ENCODE measurements around the gene SPATS2. TPM values are rescaled to one million over a fixed set of nuclear protein-coding genes. Genes with fewer than 3 reads are reported as not detected.
A peak's percentile ranks its signal among the peaks of the same experiment; 100 is the strongest.

Gene SPATS2
- total RNA-seq, 1 experiment from 2014 or later: 56.3 TPM

GRCh38 chr12:49369411-49370145 is 2.3 kb downstream of the SPATS2 start:
- Histone ChIP-seq H3K36me3 (ENCODE audit: control insufficient read depth, insufficient read depth, low read length) (no peaks in the 10 kb centered on the region; the same call in 1 of the 2 replicates), H3K27ac (ENCODE audit: low read length) (peak overlapping the region; percentile 87), H3K9me3 (ENCODE audit: control insufficient read depth, insufficient read depth, low read depth, low read length) (no peaks in the 10 kb centered on the region), H3K4me1 (ENCODE audit: control insufficient read depth, insufficient read depth, low read length) (peaks cover 18% of the 10 kb centered on the region), H3K27me3 (ENCODE audit: control insufficient read depth, insufficient read depth, low read length) (no peaks in the 10 kb centered on the region), H3K4me3 (ENCODE audit: low read depth in 2 of 2, low read length in 2 of 2) (peak overlapping the region; percentile 29 to 82)
- intact Hi-C loops (cut with micrococcal nuclease; ENCODE audit: unreplicated experiment): no loop called here
- ATAC-seq (peak; percentile 34; the same call in 1 of the 2 replicates), DNase-seq (ENCODE audit: low read depth, low spot score) (no peak)
- TF ChIP-seq POLR2AphosphoS5 (IDR thresholded peaks at IDR 0.05; ENCODE audit: low read depth, low read length): no peak
- TF ChIP-seq REST (IDR thresholded peaks at IDR 0.05; ENCODE audit: insufficient read depth in 1 of 2, low read depth in 2 of 2, low read length in 1 of 2): no peak
- TF ChIP-seq CTCF (IDR thresholded peaks at IDR 0.05): no peak
- TF ChIP-seq SIN3A (IDR thresholded peaks at IDR 0.05; ENCODE audit: borderline replicate concordance, insufficient read depth, low read depth, low read length): no peak
- ChIA-PET CTCF (interaction anchor here (0.6 to 2.8 kb wide), 2 partner anchors 11 to 210 kb away, joined by 7 to 11 read pairs; no protein-coding TSS in a partner anchor), POLR2A (no interaction called here)
- in situ Hi-C loops (cut with HindIII; ENCODE audit: low pct_unique_long_range_greater_than_20kb, low sequenced_read_pairs): loop anchor here (25.0 kb wide), 1 partner anchor 143 kb away; no protein-coding TSS in a partner anchor
- BruUV-seq (replicated peaks): no TSS peak

- H3K27me3 ChIP-seq (ENCODE audit: control insufficient read depth, insufficient read depth, low read length): no peaks in the 10 kb centered on the region
- TF ChIP-seq SIN3A (IDR thresholded peaks at IDR 0.05; ENCODE audit: borderline replicate concordance, insufficient read depth, low read depth, low read length) (no peak), TCF7L2 (IDR thresholded peaks at IDR 0.05; ENCODE audit: low read depth, low read length) (no peak), POLR2AphosphoS5 (IDR thresholded peaks at IDR 0.05; ENCODE audit: low read depth, low read length) (no peak), CTCF (IDR thresholded peaks at IDR 0.05) (no peak), REST (IDR thresholded peaks at IDR 0.05; ENCODE audit: insufficient read depth in 1 of 2, low read depth in 2 of 2, low read length in 1 of 2) (no peak)
- no peak for ATAC-seq
- in situ Hi-C loops (cut with HindIII; ENCODE audit: low pct_unique_long_range_greater_than_20kb, low sequenced_read_pairs): loop anchor here (25.0 kb wide), 1 partner anchor 142 kb away; no protein-coding TSS in a partner anchor
- no peak overlapping the region for H3K27ac ChIP-seq (ENCODE audit: low read length)
- DNase-seq (ENCODE audit: low read depth, low spot score): no peak
- ChIA-PET CTCF (interaction anchor here (2.8 kb wide), 1 partner anchor 12 kb away, joined by 11 read pairs; no protein-coding TSS in a partner anchor), POLR2A (interaction anchor here (0.6 to 0.8 kb wide), 2 partner anchors 10 to 34 kb away, joined by 3 read pairs; no protein-coding TSS in a partner anchor)
- H3K4me1 ChIP-seq (ENCODE audit: control insufficient read depth, insufficient read depth, low read length): peaks cover 18% of the 10 kb centered on the region
- no peaks in the 10 kb centered on the region; the same call in 1 of the 2 replicates for H3K36me3 ChIP-seq (ENCODE audit: control insufficient read depth, insufficient read depth, low read length)
- H3K4me3 ChIP-seq (ENCODE audit: low read depth in 2 of 2, low read length in 2 of 2): no peak overlapping the region
- no peaks in the 10 kb centered on the region for H3K9me3 ChIP-seq (ENCODE audit: control insufficient read depth, insufficient read depth, low read depth, low read length)
- intact Hi-C loops (cut with micrococcal nuclease; ENCODE audit: unreplicated experiment): no loop called here
- no TSS peak for BruUV-seq (replicated peaks)
Measured at GRCh38 chr12:49370539-49370938, 3.3 kb downstream of the SPATS2 start.

Measured in Panc1 (cell line).